Adrenal gland (tissue), 5 donors: ENCODE measurements around the gene TXN2.

Experiments used
- POLR2A ChIP-seq, 2 donors: fragments of 450-650 bp; IDR thresholded peaks; one replicate each; pipeline ENCODE4 v1.6.1; 2017; ENCODE audit warnings: antibody characterized with exemption in 2 of 2, mild to moderate bottlenecking in 2 of 2, moderate library complexity in 1 of 2
- TF ChIP-seq, protein P1 (sequence below), 6 experiments: fragments of 450-650 bp in 4 of 6; fragments of 200-600 bp in 2 of 6; sonication (generic) in 1 of 6; IDR thresholded peaks; 1 replicate in 5 of 6; 2 replicates in 1 of 6; pipeline versions ENCODE4 v1.5.1 to v1.8.0; 2016 to 2021; ENCODE audit warnings: antibody characterized with exemption in 6 of 6, mild to moderate bottlenecking in 2 of 6, moderate library complexity in 1 of 6
- donor health status: DM: no; HTN: no; CAD: no.

DNA sequence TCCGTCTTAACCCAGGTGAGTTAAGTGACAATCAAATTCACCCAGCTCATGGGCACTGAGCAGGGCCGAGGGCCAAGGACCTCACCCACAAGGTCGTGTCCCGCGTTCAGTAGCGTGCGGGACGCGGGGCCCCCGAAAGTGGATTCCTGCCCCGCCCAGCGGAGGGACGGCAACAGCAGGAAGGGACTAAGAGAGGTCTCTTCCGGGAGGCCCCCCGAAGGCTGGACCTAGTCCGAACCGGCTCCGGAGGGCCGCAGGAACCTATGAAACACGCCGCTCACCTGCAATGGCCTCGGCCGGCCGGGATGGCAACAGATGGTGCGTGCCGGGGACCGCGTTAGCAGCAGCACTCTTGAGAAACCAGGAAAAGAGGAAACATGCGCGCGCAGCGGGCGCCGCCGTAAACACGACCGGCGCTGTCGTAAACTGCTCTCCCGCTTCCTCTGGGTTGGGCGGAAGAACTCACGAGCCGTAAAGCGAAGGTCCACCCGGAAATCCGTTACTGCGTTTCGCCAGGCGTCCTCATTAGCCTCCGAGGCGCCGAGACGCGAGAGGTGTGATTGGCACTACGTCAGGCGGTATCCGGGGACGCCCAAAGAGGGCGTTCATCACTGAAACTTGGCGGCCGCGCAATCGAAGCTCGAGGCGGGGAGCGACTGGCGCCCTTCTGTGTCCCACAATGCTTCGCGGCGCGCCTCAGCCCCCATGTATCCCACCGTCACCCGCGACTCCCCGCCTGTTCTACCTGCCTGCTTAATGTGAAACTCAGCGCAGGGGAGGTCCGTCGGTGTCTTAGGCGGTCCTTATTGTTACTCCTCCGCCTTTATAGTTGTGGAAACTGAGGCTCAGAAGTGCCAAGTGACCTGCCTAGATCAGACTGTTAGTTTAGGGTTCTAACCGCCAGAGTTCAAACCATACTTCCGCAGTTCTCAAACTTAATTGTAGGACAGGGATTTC, 47.6 kb upstream of the TXN2 start, which contains the start of gene EIF3D:
- TF ChIP-seq, protein P1, sequence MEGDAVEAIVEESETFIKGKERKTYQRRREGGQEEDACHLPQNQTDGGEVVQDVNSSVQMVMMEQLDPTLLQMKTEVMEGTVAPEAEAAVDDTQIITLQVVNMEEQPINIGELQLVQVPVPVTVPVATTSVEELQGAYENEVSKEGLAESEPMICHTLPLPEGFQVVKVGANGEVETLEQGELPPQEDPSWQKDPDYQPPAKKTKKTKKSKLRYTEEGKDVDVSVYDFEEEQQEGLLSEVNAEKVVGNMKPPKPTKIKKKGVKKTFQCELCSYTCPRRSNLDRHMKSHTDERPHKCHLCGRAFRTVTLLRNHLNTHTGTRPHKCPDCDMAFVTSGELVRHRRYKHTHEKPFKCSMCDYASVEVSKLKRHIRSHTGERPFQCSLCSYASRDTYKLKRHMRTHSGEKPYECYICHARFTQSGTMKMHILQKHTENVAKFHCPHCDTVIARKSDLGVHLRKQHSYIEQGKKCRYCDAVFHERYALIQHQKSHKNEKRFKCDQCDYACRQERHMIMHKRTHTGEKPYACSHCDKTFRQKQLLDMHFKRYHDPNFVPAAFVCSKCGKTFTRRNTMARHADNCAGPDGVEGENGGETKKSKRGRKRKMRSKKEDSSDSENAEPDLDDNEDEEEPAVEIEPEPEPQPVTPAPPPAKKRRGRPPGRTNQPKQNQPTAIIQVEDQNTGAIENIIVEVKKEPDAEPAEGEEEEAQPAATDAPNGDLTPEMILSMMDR (IDR thresholded peaks at IDR 0.05), result peak in 1 of 6 experiments; percentile 8
- peak; percentile 39 to 82 for TF ChIP-seq POLR2A (IDR thresholded peaks at IDR 0.05)
